Central memory CD8-positive, alpha-beta T cell (primary cell): ENCODE data around the gene COL5A3.

ENCODE experiments used
- ATAC-seq: fragments of 150-1000 bp; cut with Tn5 transposase; replicated peaks from 2 replicates; pipeline ENCODE4 v1.10.0; 2022; ENCODE audit warnings: mild to moderate bottlenecking, moderate FRiP score, moderate number of reproducible peaks; ENCODE audit not compliant: poor library complexity, severe bottlenecking; ENCODE audit errors: extremely low read depth
- DNase-seq, 2 donors: peaks; one replicate each; pipeline ENCODE4 v3.0.0; 2021; ENCODE audit warnings: low spot score in 2 of 2
- H3K27ac Mint-ChIP-seq: one replicate; pipeline ENCODE4 v1.8.0; 2022; ENCODE audit warnings: low read depth, mild to moderate bottlenecking, moderate library complexity, mixed read lengths
- H3K27me3 Mint-ChIP-seq: one replicate; pipeline ENCODE4 v1.8.0; 2022; ENCODE audit warnings: mixed read lengths
- H3K36me3 Mint-ChIP-seq: one replicate; pipeline ENCODE4 v1.8.0; 2022; ENCODE audit warnings: mild to moderate bottlenecking, moderate library complexity, mixed read lengths; ENCODE audit not compliant: insufficient read depth
- H3K4me1 Mint-ChIP-seq: one replicate; pipeline ENCODE4 v1.8.0; 2022; ENCODE audit warnings: mixed read lengths
- H3K4me3 Mint-ChIP-seq: one replicate; pipeline ENCODE4 v1.8.0; 2022; ENCODE audit warnings: mild to moderate bottlenecking, moderate library complexity, mixed read lengths
- H3K9me3 Mint-ChIP-seq: one replicate; pipeline ENCODE4 v1.8.0; 2022; ENCODE audit warnings: mixed read lengths

Gene COL5A3

GRCh38 chr19:9989504-9989903 lies 20.8 kb downstream of the COL5A3 start:
- no peak overlapping the region for H3K4me3 Mint-ChIP-seq
- H3K36me3 Mint-ChIP-seq = peaks cover 2% of the 10 kb centered on the region
- peaks cover 44% of the 10 kb centered on the region for H3K27me3 Mint-ChIP-seq
- ATAC-seq = no peak
- no peak overlapping the region for H3K27ac Mint-ChIP-seq
- no peaks in the 10 kb centered on the region for H3K4me1 Mint-ChIP-seq
- no peak for DNase-seq
- H3K9me3 Mint-ChIP-seq = no peaks in the 10 kb centered on the region

GRCh38 chr19:9986787-9987281 lies 23.5 kb downstream of the COL5A3 start:
- ATAC-seq (no peak), DNase-seq (no peak)
- H3K9me3 Mint-ChIP-seq = no peaks in the 10 kb centered on the region
- no peak overlapping the region for H3K27ac Mint-ChIP-seq
- H3K36me3 Mint-ChIP-seq = peaks cover 2% of the 10 kb centered on the region
- no peaks in the 10 kb centered on the region for H3K4me1 Mint-ChIP-seq
- peaks cover 52% of the 10 kb centered on the region for H3K27me3 Mint-ChIP-seq
- H3K4me3 Mint-ChIP-seq = no peak overlapping the region

- no peak overlapping the region for H3K27ac Mint-ChIP-seq
- no peaks in the 10 kb centered on the region for H3K4me1 Mint-ChIP-seq
- ATAC-seq = no peak
Observed at GRCh38 chr19:9981406-9982260, 28.7 kb downstream of the COL5A3 start.

GRCh38 chr19:9972103-9972502 lies 38.2 kb downstream of the COL5A3 start:
- H3K4me1 Mint-ChIP-seq = no peaks in the 10 kb centered on the region
- H3K36me3 Mint-ChIP-seq = no peaks in the 10 kb centered on the region
- no peak overlapping the region for H3K4me3 Mint-ChIP-seq
- H3K9me3 Mint-ChIP-seq = no peaks in the 10 kb centered on the region
- peaks cover 23% of the 10 kb centered on the region for H3K27me3 Mint-ChIP-seq
- DNase-seq = no peak
- no peak for ATAC-seq
- no peak overlapping the region for H3K27ac Mint-ChIP-seq

More at GRCh38 chr19:9981406-9982260, 28.7 kb downstream of the COL5A3 start:
- no peak for DNase-seq
- Mint-ChIP-seq H3K4me3 (no peak overlapping the region), H3K36me3 (no peaks in the 10 kb centered on the region), H3K9me3 (no peaks in the 10 kb centered on the region), H3K27me3 (peaks cover 45% of the 10 kb centered on the region)

- no peaks in the 10 kb centered on the region for H3K36me3 Mint-ChIP-seq
- no peak for DNase-seq
- no peak overlapping the region for H3K4me3 Mint-ChIP-seq
- H3K27me3 Mint-ChIP-seq = peaks cover 30% of the 10 kb centered on the region
- H3K4me1 Mint-ChIP-seq = no peaks in the 10 kb centered on the region
- H3K9me3 Mint-ChIP-seq = no peaks in the 10 kb centered on the region
- H3K27ac Mint-ChIP-seq = no peak overlapping the region
- ATAC-seq = no peak
Observed at GRCh38 chr19:9971166-9971897, 39.0 kb downstream of the COL5A3 start.

- DNase-seq (no peak), ATAC-seq (no peak)
- Mint-ChIP-seq H3K27ac (no peak overlapping the region), H3K27me3 (peaks cover 39% of the 10 kb centered on the region), H3K4me1 (no peaks in the 10 kb centered on the region), H3K9me3 (no peaks in the 10 kb centered on the region), H3K4me3 (no peak overlapping the region), H3K36me3 (no peaks in the 10 kb centered on the region)
Observed at GRCh38 chr19:9970481-9970880, 39.8 kb downstream of the COL5A3 start.

- no peak for DNase-seq
- H3K9me3 Mint-ChIP-seq = no peaks in the 10 kb centered on the region
- no peaks in the 10 kb centered on the region for H3K36me3 Mint-ChIP-seq
- H3K27me3 Mint-ChIP-seq = peaks cover 42% of the 10 kb centered on the region
- no peak overlapping the region for H3K27ac Mint-ChIP-seq
- no peak overlapping the region for H3K4me3 Mint-ChIP-seq
- H3K4me1 Mint-ChIP-seq = no peaks in the 10 kb centered on the region
- no peak for ATAC-seq
Observed at GRCh38 chr19:9969688-9969975, 40.7 kb downstream of the COL5A3 start.

- H3K36me3 Mint-ChIP-seq = no peaks in the 10 kb centered on the region
- ATAC-seq (no peak), DNase-seq (no peak)
- no peaks in the 10 kb centered on the region for H3K9me3 Mint-ChIP-seq
- H3K4me3 Mint-ChIP-seq = no peak overlapping the region
- peaks cover 42% of the 10 kb centered on the region for H3K27me3 Mint-ChIP-seq
- no peaks in the 10 kb centered on the region for H3K4me1 Mint-ChIP-seq
- no peak overlapping the region for H3K27ac Mint-ChIP-seq
Observed at GRCh38 chr19:9968820-9969687, 41.2 kb downstream of the COL5A3 start.

- H3K27me3 Mint-ChIP-seq = peaks cover 48% of the 10 kb centered on the region
- DNase-seq (no peak), ATAC-seq (no peak)
- H3K4me1 Mint-ChIP-seq = no peaks in the 10 kb centered on the region
- no peak overlapping the region for H3K27ac Mint-ChIP-seq
- H3K36me3 Mint-ChIP-seq = no peaks in the 10 kb centered on the region
- H3K9me3 Mint-ChIP-seq = no peaks in the 10 kb centered on the region
- no peak overlapping the region for H3K4me3 Mint-ChIP-seq
Observed at GRCh38 chr19:9967326-9967725, 43.0 kb downstream of the COL5A3 start.

GRCh38 chr19:9966448-9966847 lies 43.9 kb downstream of the COL5A3 start:
- no peaks in the 10 kb centered on the region for H3K4me1 Mint-ChIP-seq
- ATAC-seq = no peak
- H3K27me3 Mint-ChIP-seq = peaks cover 52% of the 10 kb centered on the region
- H3K36me3 Mint-ChIP-seq = no peaks in the 10 kb centered on the region
- no peak overlapping the region for H3K27ac Mint-ChIP-seq
- H3K4me3 Mint-ChIP-seq = no peak overlapping the region
- no peaks in the 10 kb centered on the region for H3K9me3 Mint-ChIP-seq
- DNase-seq = no peak

- Mint-ChIP-seq H3K27ac (no peak overlapping the region), H3K4me3 (no peak overlapping the region), H3K4me1 (no peaks in the 10 kb centered on the region), H3K27me3 (peaks cover 56% of the 10 kb centered on the region), H3K36me3 (no peaks in the 10 kb centered on the region), H3K9me3 (no peaks in the 10 kb centered on the region)
- ATAC-seq = no peak
- DNase-seq = no peak
Observed at GRCh38 chr19:9966024-9966423, 44.3 kb downstream of the COL5A3 start.

GRCh38 chr19:9962623-9963290 lies 47.5 kb downstream of the COL5A3 start:
- ATAC-seq (no peak), DNase-seq (no peak)
- H3K9me3 Mint-ChIP-seq = no peaks in the 10 kb centered on the region
- H3K27me3 Mint-ChIP-seq = peaks cover 60% of the 10 kb centered on the region
- no peak overlapping the region for H3K27ac Mint-ChIP-seq
- no peaks in the 10 kb centered on the region for H3K4me1 Mint-ChIP-seq
- no peak overlapping the region for H3K4me3 Mint-ChIP-seq
- no peaks in the 10 kb centered on the region for H3K36me3 Mint-ChIP-seq
